OCI-LY3 (cell line): ENCODE measurements around the gene PAK5.

Experiments
- H2AFZ ChIP-seq: fragments of 200-600, 300-600 bp; shearing (Covaris generic); 2 replicates; pipeline ENCODE4 v1.6.0; 2014; ENCODE audit warnings: antibody characterized with exemption, low read depth, low read length
- H3K27ac ChIP-seq: fragments of 200-600, 300-600 bp; sonication (generic); 2 replicates; pipeline ENCODE4 v1.5.1; 2014; ENCODE audit warnings: mild to moderate bottlenecking, low read length, moderate library complexity, mixed read lengths
- H3K27me3 ChIP-seq: fragments of 200-600, 300-600 bp; sonication (generic); 2 replicates; pipeline ENCODE4 v1.6.1; 2014; ENCODE audit warnings: low read depth, low read length, mixed read lengths
- H3K36me3 ChIP-seq: fragments of 200-600, 300-600 bp; sonication (generic); replicated peaks from 2 replicates; pipeline ENCODE3; 2014; ENCODE audit warnings: low read depth, low read length, mixed read lengths
- H3K4me1 ChIP-seq: fragments of 300-600, 200-600 bp; sonication (generic); 2 replicates; pipeline ENCODE4 v1.6.1; 2014; ENCODE audit warnings: low read length, mixed read lengths
- H3K4me2 ChIP-seq: fragments of 200-600, 300-600 bp; sonication (generic); 2 replicates; pipeline ENCODE4 v1.6.1; 2014; ENCODE audit warnings: low read length, mixed read lengths
- H3K4me3 ChIP-seq: fragments of 300-600, 200-600 bp; sonication (generic); 2 replicates; pipeline ENCODE4 v1.5.1; 2014; ENCODE audit warnings: antibody characterized with exemption, mild to moderate bottlenecking, low read length, moderate library complexity
- H3K79me2 ChIP-seq: fragments of 300-600, 200-600 bp; shearing (Covaris generic); 2 replicates; pipeline ENCODE4 v1.6.1; 2014; ENCODE audit warnings: mild to moderate bottlenecking, low read length, mixed read lengths
- H3K9ac ChIP-seq: fragments of 300-600, 200-600 bp; shearing (Covaris generic); 2 replicates; pipeline ENCODE4 v1.6.0; 2014; ENCODE audit warnings: mild to moderate bottlenecking, low read length, moderate library complexity
- H3K9me3 ChIP-seq: fragments of 200-600, 300-600 bp; shearing (Covaris generic); 2 replicates; pipeline ENCODE4 v1.6.1; 2014; ENCODE audit warnings: low read length, mixed read lengths; ENCODE audit not compliant: insufficient read depth
- H4K20me1 ChIP-seq: fragments of 200-600, 300-600 bp; sonication (generic); 2 replicates; pipeline ENCODE4 v1.6.1; 2016; ENCODE audit warnings: low read length, mixed read lengths; ENCODE audit not compliant: insufficient read depth
- EZH2phosphoT487 ChIP-seq: fragments of 200-600 bp; shearing (Covaris generic); IDR thresholded peaks from 2 replicates; pipeline ENCODE4 v1.6.1; 2018; ENCODE audit warnings: antibody characterized with exemption, mixed run types, low read depth
- TF ChIP-seq, protein P1 (sequence below): fragments of 200-600, 300-600 bp; sonication (generic); IDR thresholded peaks from 2 replicates; pipeline ENCODE4 v1.5.1; 2014; ENCODE audit warnings: antibody characterized with exemption, low read length, low read depth

PAK5 gene

DNA sequence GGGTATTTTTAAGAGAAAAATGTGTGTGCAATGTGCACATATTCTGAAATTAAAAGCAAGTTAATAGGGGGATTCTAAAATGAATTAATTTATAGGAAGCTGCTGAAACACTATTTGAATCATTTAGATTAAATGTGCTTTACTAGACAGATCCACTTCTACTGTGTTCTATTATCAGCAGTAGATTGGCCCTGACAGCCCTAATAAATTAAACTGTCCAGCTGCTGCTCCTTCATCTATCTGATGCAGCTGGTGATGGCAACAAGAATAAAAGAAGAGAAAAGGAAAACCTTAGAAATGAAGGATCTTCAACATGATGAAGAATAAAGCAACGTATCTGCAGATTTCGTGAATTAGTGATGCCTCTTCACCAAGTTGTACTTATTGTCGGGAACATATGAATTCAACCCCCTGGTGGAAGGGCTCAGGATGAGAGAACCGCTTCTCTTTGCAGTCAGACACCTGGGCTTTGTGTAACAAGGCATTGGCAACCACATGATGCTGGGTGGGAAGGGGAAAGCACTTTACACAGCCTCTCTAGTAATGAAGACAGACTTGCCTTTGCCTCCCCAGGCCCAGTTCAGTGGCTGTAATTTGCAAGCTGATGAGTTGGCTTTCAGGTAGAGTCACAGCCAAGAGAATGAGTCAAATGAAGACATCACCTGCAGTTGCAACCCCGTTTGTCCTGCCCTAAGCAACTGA lies 230.1 kb downstream of the PAK5 start:
- no peak overlapping the region for H3K4me2 ChIP-seq
- no peaks in the 10 kb centered on the region; the same call in 1 of the 2 replicates for H3K4me1 ChIP-seq
- H3K9me3 ChIP-seq = no peaks in the 10 kb centered on the region
- H2AFZ ChIP-seq = no peak overlapping the region
- H3K27me3 ChIP-seq = peaks cover 74% of the 10 kb centered on the region
- no peak overlapping the region for H3K27ac ChIP-seq
- no peaks in the 10 kb centered on the region for H3K36me3 ChIP-seq
- no peak for TF ChIP-seq EZH2phosphoT487
- TF ChIP-seq, protein P1, sequence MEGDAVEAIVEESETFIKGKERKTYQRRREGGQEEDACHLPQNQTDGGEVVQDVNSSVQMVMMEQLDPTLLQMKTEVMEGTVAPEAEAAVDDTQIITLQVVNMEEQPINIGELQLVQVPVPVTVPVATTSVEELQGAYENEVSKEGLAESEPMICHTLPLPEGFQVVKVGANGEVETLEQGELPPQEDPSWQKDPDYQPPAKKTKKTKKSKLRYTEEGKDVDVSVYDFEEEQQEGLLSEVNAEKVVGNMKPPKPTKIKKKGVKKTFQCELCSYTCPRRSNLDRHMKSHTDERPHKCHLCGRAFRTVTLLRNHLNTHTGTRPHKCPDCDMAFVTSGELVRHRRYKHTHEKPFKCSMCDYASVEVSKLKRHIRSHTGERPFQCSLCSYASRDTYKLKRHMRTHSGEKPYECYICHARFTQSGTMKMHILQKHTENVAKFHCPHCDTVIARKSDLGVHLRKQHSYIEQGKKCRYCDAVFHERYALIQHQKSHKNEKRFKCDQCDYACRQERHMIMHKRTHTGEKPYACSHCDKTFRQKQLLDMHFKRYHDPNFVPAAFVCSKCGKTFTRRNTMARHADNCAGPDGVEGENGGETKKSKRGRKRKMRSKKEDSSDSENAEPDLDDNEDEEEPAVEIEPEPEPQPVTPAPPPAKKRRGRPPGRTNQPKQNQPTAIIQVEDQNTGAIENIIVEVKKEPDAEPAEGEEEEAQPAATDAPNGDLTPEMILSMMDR = no peak
- H3K9ac ChIP-seq = no peak overlapping the region
- H3K4me3 ChIP-seq = no peak overlapping the region
- peaks cover 3% of the 10 kb centered on the region; the same call in 1 of the 2 replicates for H4K20me1 ChIP-seq
- H3K79me2 ChIP-seq = no peaks in the 10 kb centered on the region

DNA sequence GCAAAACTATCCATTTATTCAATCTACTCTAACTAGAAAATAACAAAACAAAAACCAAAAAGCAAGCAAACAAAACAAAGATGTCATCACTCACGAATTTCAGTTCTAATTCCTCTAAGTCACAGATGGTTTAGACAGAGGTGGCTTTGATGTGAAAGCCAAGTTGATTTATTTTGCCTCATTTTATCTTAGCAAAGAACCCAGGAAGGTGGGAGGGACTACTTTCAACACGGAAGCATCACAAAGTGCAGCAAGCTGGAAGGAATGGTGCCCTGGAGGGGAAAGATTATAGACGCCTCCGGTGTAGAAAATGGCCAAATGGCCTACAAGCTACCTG lies 236.1 kb downstream of the PAK5 start:
- Histone ChIP-seq H3K4me3 (no peak overlapping the region), H2AFZ (no peak overlapping the region), H3K9ac (no peak overlapping the region), H3K27ac (no peak overlapping the region), H3K27me3 (peaks cover 41% of the 10 kb centered on the region), H4K20me1 (no peaks in the 10 kb centered on the region), H3K79me2 (no peaks in the 10 kb centered on the region), H3K4me2 (no peak overlapping the region), H3K36me3 (no peaks in the 10 kb centered on the region), H3K9me3 (no peaks in the 10 kb centered on the region), H3K4me1 (no peaks in the 10 kb centered on the region)
- TF ChIP-seq, protein P1 = no peak
- TF ChIP-seq EZH2phosphoT487 = no peak

DNA sequence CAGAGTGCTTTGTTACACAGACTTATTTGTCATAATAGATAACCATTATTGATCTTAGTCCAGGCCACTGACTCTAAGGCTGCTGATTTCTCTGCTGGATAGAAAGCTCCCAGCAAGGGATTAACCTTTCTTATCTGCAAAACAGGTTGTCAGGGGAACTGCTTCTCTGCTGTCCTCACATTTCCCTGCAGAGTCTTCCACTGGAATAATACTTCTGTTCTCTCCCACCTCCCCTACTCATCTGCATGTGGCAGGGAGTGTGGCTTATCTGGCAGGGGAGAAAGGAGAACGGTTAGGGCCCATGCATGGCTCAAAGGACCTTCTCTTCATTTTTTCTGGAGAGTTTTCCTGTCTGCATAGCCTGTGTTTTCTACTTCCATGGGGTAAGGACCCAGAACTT lies 238.3 kb downstream of the PAK5 start:
- Histone ChIP-seq H2AFZ (no peak overlapping the region), H3K4me3 (no peak overlapping the region), H3K4me2 (no peak overlapping the region), H3K9ac (no peak overlapping the region), H3K79me2 (no peaks in the 10 kb centered on the region), H3K27me3 (peaks cover 33% of the 10 kb centered on the region), H4K20me1 (no peaks in the 10 kb centered on the region), H3K27ac (no peak overlapping the region), H3K4me1 (no peaks in the 10 kb centered on the region), H3K9me3 (no peaks in the 10 kb centered on the region), H3K36me3 (no peaks in the 10 kb centered on the region)
- TF ChIP-seq, protein P1 = no peak
- TF ChIP-seq EZH2phosphoT487 = no peak

DNA sequence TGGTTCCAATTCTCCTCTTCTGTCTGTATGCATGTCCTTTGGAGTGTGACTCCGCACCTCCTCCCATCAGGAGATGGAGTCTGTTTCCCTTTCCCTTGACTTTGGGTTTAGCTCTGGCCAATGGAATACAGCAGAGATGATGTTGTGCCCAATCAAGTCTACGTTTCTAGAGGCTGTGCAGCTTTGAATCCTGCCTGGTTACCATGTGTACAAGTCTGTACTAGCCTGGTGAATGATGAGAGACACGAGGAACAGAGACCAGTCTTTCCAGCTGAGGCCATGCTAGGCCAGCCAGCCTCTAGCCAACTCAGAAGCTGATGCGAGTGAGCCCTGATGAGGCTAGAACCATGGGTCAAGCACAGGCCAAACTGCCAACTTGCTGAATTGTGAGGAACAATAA lies 241.3 kb downstream of the PAK5 start:
- Histone ChIP-seq H3K4me1 (no peaks in the 10 kb centered on the region), H4K20me1 (no peaks in the 10 kb centered on the region), H3K4me2 (no peak overlapping the region), H3K9ac (no peak overlapping the region), H3K9me3 (no peaks in the 10 kb centered on the region), H3K27me3 (peaks cover 4% of the 10 kb centered on the region; the same call in 1 of the 2 replicates), H3K79me2 (no peaks in the 10 kb centered on the region), H3K4me3 (no peak overlapping the region), H2AFZ (no peak overlapping the region), H3K27ac (no peak overlapping the region), H3K36me3 (no peaks in the 10 kb centered on the region)
- TF ChIP-seq, protein P1 = no peak
- no peak for TF ChIP-seq EZH2phosphoT487
